ENCODE results near the gene PPIL4. TPM values are rescaled to one million over a fixed set of nuclear protein-coding genes. Genes with fewer than 3 reads are reported as not detected.
A peak's percentile ranks its signal among the peaks of the same experiment; 100 is the strongest.

The PPIL4 gene
- total and polyA plus RNA-seq, 7 experiments from 2014 or later, result 15.3 to 42.9 (median 28.1) TPM

DNA sequence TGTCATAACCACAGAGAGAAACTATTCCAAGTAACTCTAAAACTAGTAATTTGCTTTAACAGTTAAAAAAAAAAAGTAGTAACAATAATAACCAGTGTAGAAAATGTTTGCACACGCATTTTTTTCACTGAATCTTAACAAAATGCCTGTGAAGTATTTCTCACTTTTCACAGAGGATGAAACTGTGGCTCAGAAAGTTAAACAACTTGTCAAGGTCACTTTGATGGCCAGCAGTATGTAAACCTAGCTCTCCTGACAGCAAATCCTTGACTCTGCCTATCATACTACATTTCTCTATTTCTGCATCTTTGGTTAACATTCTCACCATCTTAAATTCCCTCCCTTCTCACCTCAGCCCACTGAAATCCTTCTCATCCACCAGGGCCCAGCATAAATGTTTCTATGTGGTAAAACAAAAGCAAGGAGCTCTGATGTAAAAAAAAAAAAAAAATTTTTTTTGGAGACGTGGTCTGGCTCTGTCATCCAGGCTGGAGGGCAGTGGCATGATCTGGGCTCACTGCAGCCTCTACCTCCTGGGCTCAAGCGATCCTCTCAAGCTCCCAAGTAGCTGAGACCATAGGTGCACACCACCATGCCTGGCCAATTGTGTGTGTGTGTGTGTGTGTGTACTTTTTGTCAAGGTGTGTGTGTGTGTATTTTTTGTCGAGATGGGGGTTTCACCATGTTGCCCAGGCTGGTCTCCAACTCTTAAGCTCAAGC is 34.9 kb downstream of the PPIL4 start:
- DNase-seq (no peak), ATAC-seq (no peak)
- H3K36me3 ChIP-seq (ENCODE audit: control insufficient read depth in 2 of 3, insufficient read depth in 3 of 3, low read length in 3 of 3), result peaks cover 0 to 15% (median 4%) of the 10 kb centered on the region in 3 experiments
- H3K4me1 ChIP-seq (ENCODE audit: control insufficient read depth in 2 of 2, insufficient read depth in 2 of 2, low read length in 2 of 2), result peaks cover 11 to 17% of the 10 kb centered on the region in 2 donors
- Mint-ChIP-seq H3K27ac (peak overlapping the region in 8 of 9 donors; percentile 36 to 90 (median 86)), H3K4me3 (no peak overlapping the region), H3K36me3 (peaks cover 5 to 37% (median 22%) of the 10 kb centered on the region in 5 donors), H3K27me3 (no peaks in the 10 kb centered on the region), H3K4me1 (peaks cover 11 to 44% (median 40%) of the 10 kb centered on the region in 7 donors), H3K9me3 (no peaks in the 10 kb centered on the region)
- H3K9me3 ChIP-seq (ENCODE audit: control insufficient read depth in 2 of 3, low read length in 3 of 3), result no peaks in the 10 kb centered on the region
- intact Hi-C loops (cut with micrococcal nuclease), result no loop called here
- ChIA-PET CTCF (interaction anchor here (0.6 to 2.4 kb wide), 4 partner anchors 24 to 442 kb away, joined by 3 to 7 read pairs (median 4); no protein-coding TSS in a partner anchor), POLR2A (interaction anchor here (0.7 to 2.0 kb wide), 4 partner anchors 12 to 64 kb away, joined by 3 to 7 read pairs (median 4); no protein-coding TSS in a partner anchor)
- no peak overlapping the region for H3K4me3 ChIP-seq (ENCODE audit: low read length)
- no peak overlapping the region for H3K27ac ChIP-seq (ENCODE audit: low read depth, low read length)
- H3K27me3 ChIP-seq (ENCODE audit: control insufficient read depth in 2 of 2, insufficient read depth in 2 of 2, low read length in 2 of 2), result no peaks in the 10 kb centered on the region

DNA sequence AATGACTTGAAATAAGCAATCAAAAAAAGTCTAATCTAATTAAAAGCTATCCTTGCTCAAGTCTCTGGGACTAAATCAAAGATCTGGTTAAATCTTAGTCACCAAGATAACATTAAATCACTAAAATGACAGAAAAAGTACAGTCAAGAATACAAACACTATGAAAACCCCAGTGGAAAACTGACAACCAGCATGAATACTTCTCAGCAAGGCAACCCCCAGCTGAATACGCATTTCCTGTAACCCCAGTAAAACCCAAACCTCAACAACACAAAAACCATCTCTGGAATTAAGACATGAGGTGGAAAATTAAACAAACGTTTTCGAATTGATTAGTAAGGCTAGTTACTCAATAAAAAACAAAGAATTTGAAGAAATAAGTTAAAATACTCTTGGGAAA is 37.4 kb downstream of the PPIL4 start:
- ChIA-PET CTCF (interaction anchor here (0.6 to 4.6 kb wide), 6 partner anchors 8 to 211 kb away, joined by 3 to 23 read pairs (median 5); no protein-coding TSS in a partner anchor), POLR2A (interaction anchor here (0.7 to 1.9 kb wide), 6 partner anchors 9 to 39 kb away, joined by 3 to 18 read pairs (median 4); partner anchors contain the start of gene PPIL4)
- Histone ChIP-seq H3K36me3 (ENCODE audit: control insufficient read depth in 2 of 3, insufficient read depth in 3 of 3, low read length in 3 of 3) (peaks cover 0 to 13% (median 10%) of the 10 kb centered on the region in 3 experiments), H3K4me1 (ENCODE audit: control insufficient read depth in 2 of 2, insufficient read depth in 2 of 2, low read length in 2 of 2) (peaks cover 11 to 17% of the 10 kb centered on the region in 2 donors), H3K9me3 (ENCODE audit: control insufficient read depth in 2 of 3, low read length in 3 of 3) (no peaks in the 10 kb centered on the region), H3K27me3 (ENCODE audit: control insufficient read depth in 2 of 2, insufficient read depth in 2 of 2, low read length in 2 of 2) (no peaks in the 10 kb centered on the region), H3K27ac (ENCODE audit: low read depth, low read length) (peak overlapping the region; percentile 73), H3K4me3 (ENCODE audit: low read length) (no peak overlapping the region)
- no peaks in the 10 kb centered on the region for H3K27me3 Mint-ChIP-seq
- DNase-seq, result peak in 7 of 9 donors; percentile 54 to 86 (median 73)
- peaks cover 17 to 42% (median 30%) of the 10 kb centered on the region in 5 donors for H3K36me3 Mint-ChIP-seq
- ATAC-seq, result peak; percentile 98
- peak overlapping the region; percentile 86 to 97 (median 90) for H3K27ac Mint-ChIP-seq
- H3K4me1 Mint-ChIP-seq, result peaks cover 11 to 51% (median 40%) of the 10 kb centered on the region in 7 donors
- intact Hi-C loops (cut with micrococcal nuclease), result loop anchor here (1.0 kb wide), 4 partner anchors 9 to 24 kb away; partner anchors contain the start of gene ZC3H12D (in 1 of the 2)
- H3K9me3 Mint-ChIP-seq, result no peaks in the 10 kb centered on the region
- peak overlapping the region in 9 of 10 donors; percentile 39 to 77 (median 64) for H3K4me3 Mint-ChIP-seq

DNA sequence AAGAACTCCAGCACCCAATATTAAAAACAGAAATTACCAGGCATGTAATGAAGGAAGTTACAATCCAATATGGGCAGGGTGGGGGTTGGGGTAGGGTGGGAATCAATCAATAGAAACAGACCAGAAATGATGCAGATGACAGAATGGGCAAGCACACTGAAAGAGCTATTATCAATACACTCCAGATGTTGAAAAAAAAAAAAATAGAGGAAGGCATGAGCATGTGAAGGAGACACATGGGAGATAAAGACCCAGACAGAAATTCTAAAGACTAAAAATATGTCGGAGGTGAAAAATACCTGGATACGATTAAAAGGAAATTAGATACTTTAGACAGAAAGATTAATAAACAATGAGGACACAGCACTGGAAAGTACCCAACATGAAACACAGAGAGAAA is 42.0 kb downstream of the PPIL4 start:
- peak overlapping the region; percentile 7 for H3K27ac ChIP-seq (ENCODE audit: low read depth, low read length)
- no peak overlapping the region for H3K4me3 ChIP-seq (ENCODE audit: low read length)
- Mint-ChIP-seq H3K4me3 (no peak overlapping the region), H3K4me1 (peaks cover 10 to 51% (median 40%) of the 10 kb centered on the region in 7 donors), H3K27ac (peak overlapping the region in 7 of 9 donors; percentile 77 to 91 (median 80)), H3K9me3 (no peaks in the 10 kb centered on the region), H3K27me3 (no peaks in the 10 kb centered on the region), H3K36me3 (peaks cover 14 to 35% (median 27%) of the 10 kb centered on the region in 5 donors)
- ChIA-PET CTCF (interaction anchor here (0.6 to 1.1 kb wide), 3 partner anchors 9 to 472 kb away, joined by 3 to 7 read pairs (median 3); no protein-coding TSS in a partner anchor), POLR2A (interaction anchor here (1.6 to 3.9 kb wide), 2 partner anchors 8 to 12 kb away, joined by 7 to 25 read pairs; no protein-coding TSS in a partner anchor)
- DNase-seq, result no peak
- peaks cover 6 to 11% of the 10 kb centered on the region in 2 donors for H3K4me1 ChIP-seq (ENCODE audit: control insufficient read depth in 2 of 2, insufficient read depth in 2 of 2, low read length in 2 of 2)
- H3K9me3 ChIP-seq (ENCODE audit: control insufficient read depth in 2 of 3, low read length in 3 of 3), result no peaks in the 10 kb centered on the region
- intact Hi-C loops (cut with micrococcal nuclease), result no loop called here
- no peak for ATAC-seq
- H3K27me3 ChIP-seq (ENCODE audit: control insufficient read depth in 2 of 2, insufficient read depth in 2 of 2, low read length in 2 of 2), result no peaks in the 10 kb centered on the region
- H3K36me3 ChIP-seq (ENCODE audit: control insufficient read depth in 2 of 3, insufficient read depth in 3 of 3, low read length in 3 of 3), result peaks cover 0 to 9% (median 0%) of the 10 kb centered on the region in 3 experiments

DNA sequence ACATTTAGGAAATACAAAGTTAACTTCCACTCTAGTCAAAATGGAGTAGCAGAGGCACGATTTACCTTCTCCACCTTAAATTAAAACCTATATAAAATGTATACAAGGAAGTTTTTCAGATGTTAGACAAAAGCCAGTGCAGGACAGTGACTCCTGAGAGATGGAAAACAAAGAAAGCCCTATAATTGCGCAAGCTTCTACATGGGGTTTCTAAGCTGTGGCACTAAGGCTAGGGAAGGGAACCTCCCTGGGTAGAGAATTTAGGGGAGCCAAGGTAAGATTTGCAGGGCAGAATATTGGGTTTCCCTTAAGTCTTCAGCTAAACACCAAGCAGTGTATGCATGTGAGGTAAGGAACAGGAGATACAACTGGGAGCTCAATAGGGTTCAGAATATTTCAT is 42.6 kb downstream of the PPIL4 start:
- H3K36me3 ChIP-seq (ENCODE audit: control insufficient read depth in 2 of 3, insufficient read depth in 3 of 3, low read length in 3 of 3), result peaks cover 0 to 9% (median 0%) of the 10 kb centered on the region in 3 experiments
- no peak overlapping the region for H3K27ac ChIP-seq (ENCODE audit: low read depth, low read length)
- Mint-ChIP-seq H3K27ac (peak overlapping the region; percentile 12 to 90 (median 79)), H3K36me3 (peaks cover 14 to 35% (median 27%) of the 10 kb centered on the region in 5 donors), H3K27me3 (no peaks in the 10 kb centered on the region), H3K4me3 (no peak overlapping the region), H3K4me1 (peaks cover 8 to 47% (median 37%) of the 10 kb centered on the region in 7 donors), H3K9me3 (no peaks in the 10 kb centered on the region)
- no peak for ATAC-seq
- CTCF ChIA-PET, result interaction anchor here (0.6 to 2.0 kb wide), 5 partner anchors 8 to 472 kb away, joined by 3 to 8 read pairs (median 3); no protein-coding TSS in a partner anchor
- POLR2A ChIA-PET, result interaction anchor here (0.7 to 3.9 kb wide), 3 partner anchors 8 to 399 kb away, joined by 3 to 25 read pairs (median 7); no protein-coding TSS in a partner anchor
- intact Hi-C loops (cut with micrococcal nuclease), result no loop called here
- no peaks in the 10 kb centered on the region for H3K9me3 ChIP-seq (ENCODE audit: control insufficient read depth in 2 of 3, low read length in 3 of 3)
- H3K4me1 ChIP-seq (ENCODE audit: control insufficient read depth in 2 of 2, insufficient read depth in 2 of 2, low read length in 2 of 2), result peaks cover 6 to 8% of the 10 kb centered on the region in 2 donors
- H3K4me3 ChIP-seq (ENCODE audit: low read length), result no peak overlapping the region
- DNase-seq, result no peak
- no peaks in the 10 kb centered on the region for H3K27me3 ChIP-seq (ENCODE audit: control insufficient read depth in 2 of 2, insufficient read depth in 2 of 2, low read length in 2 of 2)

DNA sequence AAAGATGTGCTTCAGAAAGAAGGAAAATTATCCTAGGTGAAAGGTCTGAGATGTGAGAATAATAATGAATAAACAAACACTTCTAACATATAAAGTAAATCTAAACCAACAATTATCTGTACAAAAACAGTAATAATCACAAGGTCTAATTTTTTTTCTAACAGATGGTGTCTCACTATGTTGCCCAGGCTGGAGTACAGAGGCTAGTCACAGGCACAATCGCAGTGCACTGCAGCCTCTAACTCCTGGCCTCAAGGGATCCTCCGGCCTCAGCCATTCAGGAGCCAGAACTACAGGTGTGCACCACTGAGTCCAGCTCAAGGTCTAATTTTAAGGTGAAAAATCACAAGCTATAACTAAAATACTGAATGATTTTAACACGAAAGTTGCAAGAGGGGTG is 44.1 kb downstream of the PPIL4 start:
- POLR2A ChIA-PET, result interaction anchor here (0.6 to 1.0 kb wide), 2 partner anchors 14 to 24 kb away, joined by 3 read pairs; no protein-coding TSS in a partner anchor
- Histone ChIP-seq H3K27me3 (ENCODE audit: control insufficient read depth in 2 of 2, insufficient read depth in 2 of 2, low read length in 2 of 2) (no peaks in the 10 kb centered on the region), H3K4me3 (ENCODE audit: low read length) (no peak overlapping the region), H3K4me1 (ENCODE audit: control insufficient read depth in 2 of 2, insufficient read depth in 2 of 2, low read length in 2 of 2) (peaks cover 0 to 9% of the 10 kb centered on the region in 2 donors), H3K27ac (ENCODE audit: low read depth, low read length) (peak overlapping the region; percentile 38), H3K36me3 (ENCODE audit: control insufficient read depth in 2 of 3, insufficient read depth in 3 of 3, low read length in 3 of 3) (peaks cover 0 to 9% (median 0%) of the 10 kb centered on the region in 3 experiments), H3K9me3 (ENCODE audit: control insufficient read depth in 2 of 3, low read length in 3 of 3) (no peaks in the 10 kb centered on the region)
- no peak overlapping the region for H3K4me3 Mint-ChIP-seq
- H3K9me3 Mint-ChIP-seq, result no peaks in the 10 kb centered on the region
- intact Hi-C loops (cut with micrococcal nuclease), result loop anchor here in 1 of 2 donors (2.0 kb wide), 1 partner anchor 17 kb away; the partner anchor contains the start of gene ZC3H12D
- H3K27ac Mint-ChIP-seq, result peak overlapping the region; percentile 2 to 90 (median 80)
- peaks cover 6 to 49% (median 42%) of the 10 kb centered on the region in 7 donors for H3K4me1 Mint-ChIP-seq
- H3K27me3 Mint-ChIP-seq, result no peaks in the 10 kb centered on the region
- DNase-seq, result no peak
- H3K36me3 Mint-ChIP-seq, result peaks cover 14 to 31% (median 29%) of the 10 kb centered on the region in 5 donors
- no peak for ATAC-seq
- CTCF ChIA-PET, result interaction anchor here (2.0 kb wide), 1 partner anchor 16 kb away, joined by 8 read pairs; no protein-coding TSS in a partner anchor

DNA sequence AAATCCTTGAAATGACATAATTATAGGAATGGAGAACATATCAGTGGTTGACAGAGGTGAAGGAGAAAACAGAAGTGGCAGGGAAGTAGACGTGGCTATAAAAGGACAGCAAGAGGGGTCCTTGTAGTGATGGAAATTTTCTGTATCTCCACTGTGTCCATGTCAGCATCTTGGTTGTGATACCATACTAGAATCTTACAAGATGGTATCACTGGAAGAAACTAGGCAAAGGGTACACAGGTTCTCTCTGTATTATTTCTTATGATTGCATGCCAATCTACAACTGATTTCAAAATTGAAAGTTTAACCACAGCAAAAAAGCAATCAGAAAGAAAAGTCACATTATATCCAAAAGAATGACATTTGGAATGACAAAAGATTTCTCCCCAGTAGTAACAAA is 44.6 kb downstream of the PPIL4 start:
- Histone ChIP-seq H3K27me3 (ENCODE audit: control insufficient read depth in 2 of 2, insufficient read depth in 2 of 2, low read length in 2 of 2) (no peaks in the 10 kb centered on the region), H3K4me3 (ENCODE audit: low read length) (no peak overlapping the region), H3K27ac (ENCODE audit: low read depth, low read length) (peak overlapping the region; percentile 38), H3K36me3 (ENCODE audit: control insufficient read depth in 2 of 3, insufficient read depth in 3 of 3, low read length in 3 of 3) (peaks cover 0 to 9% (median 0%) of the 10 kb centered on the region in 3 experiments), H3K4me1 (ENCODE audit: control insufficient read depth in 2 of 2, insufficient read depth in 2 of 2, low read length in 2 of 2) (peaks cover under 1 to 15% of the 10 kb centered on the region in 2 donors), H3K9me3 (ENCODE audit: control insufficient read depth in 2 of 3, low read length in 3 of 3) (no peaks in the 10 kb centered on the region)
- intact Hi-C loops (cut with micrococcal nuclease), result loop anchor here in 1 of 2 donors (2.0 kb wide), 1 partner anchor 16 kb away; the partner anchor contains the start of gene ZC3H12D
- no peaks in the 10 kb centered on the region for H3K9me3 Mint-ChIP-seq
- CTCF ChIA-PET, result no interaction called here
- no peak overlapping the region for H3K4me3 Mint-ChIP-seq
- ATAC-seq (no peak), DNase-seq (no peak)
- H3K27me3 Mint-ChIP-seq, result no peaks in the 10 kb centered on the region
- POLR2A ChIA-PET, result interaction anchor here (0.6 kb wide), 1 partner anchor 15 kb away, joined by 3 read pairs; no protein-coding TSS in a partner anchor
- peak overlapping the region; percentile 12 to 90 (median 80) for H3K27ac Mint-ChIP-seq
- H3K4me1 Mint-ChIP-seq, result peaks cover 11 to 55% (median 47%) of the 10 kb centered on the region in 7 donors
- peaks cover 14 to 31% (median 29%) of the 10 kb centered on the region in 5 donors for H3K36me3 Mint-ChIP-seq

Measured in naive thymus-derived CD4-positive, alpha-beta T cell (primary cell).